PFSK-1 (cell line): ENCODE measurements around the gene NRP2.

Experiments
- FOXP2 ChIP-seq: optimal IDR thresholded peaks from 2 replicates; pipeline ENCODE3; 2011; ENCODE audit warnings: borderline replicate concordance, control low read depth, inconsistent platforms; ENCODE audit not compliant: insufficient read depth; ENCODE audit errors: extremely low read length, extremely low read depth
- POLR2AphosphoS5 ChIP-seq: IDR thresholded peaks from 2 replicates; pipeline ENCODE4 v1.6.1; 2012; ENCODE audit warnings: low read depth, mild to moderate bottlenecking, control low read depth, low read length, moderate library complexity
- SIN3A ChIP-seq: IDR thresholded peaks from 2 replicates; pipeline ENCODE4 v1.6.1; 2012; ENCODE audit warnings: mild to moderate bottlenecking, low read length, moderate library complexity, borderline replicate concordance; ENCODE audit not compliant: insufficient read depth
- TAF1 ChIP-seq: IDR thresholded peaks from 2 replicates; pipeline ENCODE4 v1.6.1; 2012; ENCODE audit warnings: low read length, control low read depth, borderline replicate concordance; ENCODE audit not compliant: insufficient read depth
- TF ChIP-seq, protein P1 (sequence below), 2 experiments: IDR thresholded peaks; 2 replicates each; pipeline versions ENCODE4 v1.6.1 to v1.8.0; 2011 to 2012; ENCODE audit warnings: low read depth in 2 of 2, low read length in 2 of 2, control low read depth in 1 of 2, inconsistent platforms in 1 of 2, mild to moderate bottlenecking in 1 of 2, moderate library complexity in 1 of 2; ENCODE audit not compliant: insufficient read depth in 1 of 2

NRP2 gene

DNA sequence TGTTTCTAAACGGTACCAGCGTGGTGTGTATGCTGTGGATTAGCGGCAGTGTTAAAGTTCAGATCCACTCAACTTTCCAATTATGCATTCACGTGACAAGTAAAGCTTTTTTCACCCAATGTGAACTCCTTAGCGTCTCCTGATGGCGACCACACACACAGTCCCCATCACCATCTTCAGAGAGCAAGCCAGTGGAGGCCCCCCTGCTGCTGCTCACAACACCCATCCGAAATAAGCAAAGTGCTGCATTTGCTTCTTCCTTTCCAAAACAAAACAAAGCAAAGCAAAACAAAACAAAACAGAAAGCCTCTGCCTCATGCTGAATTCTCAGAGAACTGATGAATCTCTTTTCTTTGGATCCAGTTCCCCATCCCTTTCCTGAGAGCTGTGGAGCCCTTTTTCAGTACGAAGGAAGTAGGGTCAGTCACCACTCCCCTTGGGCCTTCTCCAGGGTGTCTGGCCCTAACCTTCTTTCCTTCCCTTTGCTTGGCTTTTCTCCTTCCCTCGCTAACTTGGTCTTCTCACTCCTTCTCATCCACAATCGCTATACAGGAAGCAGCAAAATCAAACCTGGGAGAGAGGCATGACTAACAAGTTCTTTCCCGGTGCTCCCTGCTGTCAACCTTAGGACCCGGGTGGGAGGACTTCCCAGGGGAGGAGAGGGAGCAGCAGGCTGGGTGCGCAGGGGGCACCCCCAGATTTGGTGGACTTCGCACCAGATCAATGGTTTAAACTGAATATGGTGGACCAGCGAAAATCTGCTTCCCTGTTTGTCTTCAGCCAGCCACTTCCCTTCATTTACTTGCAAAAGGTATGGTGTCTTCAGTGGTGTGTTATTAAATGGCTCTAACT lies 56.0 kb downstream of the NRP2 start:
- TF ChIP-seq POLR2AphosphoS5 (no peak), TAF1 (no peak), SIN3A (no peak)
- TF ChIP-seq, protein P1, sequence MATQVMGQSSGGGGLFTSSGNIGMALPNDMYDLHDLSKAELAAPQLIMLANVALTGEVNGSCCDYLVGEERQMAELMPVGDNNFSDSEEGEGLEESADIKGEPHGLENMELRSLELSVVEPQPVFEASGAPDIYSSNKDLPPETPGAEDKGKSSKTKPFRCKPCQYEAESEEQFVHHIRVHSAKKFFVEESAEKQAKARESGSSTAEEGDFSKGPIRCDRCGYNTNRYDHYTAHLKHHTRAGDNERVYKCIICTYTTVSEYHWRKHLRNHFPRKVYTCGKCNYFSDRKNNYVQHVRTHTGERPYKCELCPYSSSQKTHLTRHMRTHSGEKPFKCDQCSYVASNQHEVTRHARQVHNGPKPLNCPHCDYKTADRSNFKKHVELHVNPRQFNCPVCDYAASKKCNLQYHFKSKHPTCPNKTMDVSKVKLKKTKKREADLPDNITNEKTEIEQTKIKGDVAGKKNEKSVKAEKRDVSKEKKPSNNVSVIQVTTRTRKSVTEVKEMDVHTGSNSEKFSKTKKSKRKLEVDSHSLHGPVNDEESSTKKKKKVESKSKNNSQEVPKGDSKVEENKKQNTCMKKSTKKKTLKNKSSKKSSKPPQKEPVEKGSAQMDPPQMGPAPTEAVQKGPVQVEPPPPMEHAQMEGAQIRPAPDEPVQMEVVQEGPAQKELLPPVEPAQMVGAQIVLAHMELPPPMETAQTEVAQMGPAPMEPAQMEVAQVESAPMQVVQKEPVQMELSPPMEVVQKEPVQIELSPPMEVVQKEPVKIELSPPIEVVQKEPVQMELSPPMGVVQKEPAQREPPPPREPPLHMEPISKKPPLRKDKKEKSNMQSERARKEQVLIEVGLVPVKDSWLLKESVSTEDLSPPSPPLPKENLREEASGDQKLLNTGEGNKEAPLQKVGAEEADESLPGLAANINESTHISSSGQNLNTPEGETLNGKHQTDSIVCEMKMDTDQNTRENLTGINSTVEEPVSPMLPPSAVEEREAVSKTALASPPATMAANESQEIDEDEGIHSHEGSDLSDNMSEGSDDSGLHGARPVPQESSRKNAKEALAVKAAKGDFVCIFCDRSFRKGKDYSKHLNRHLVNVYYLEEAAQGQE (IDR thresholded peaks at IDR 0.05; ENCODE audit: insufficient read depth in 1 of 2, low read depth in 2 of 2, low read length in 2 of 2) = no peak

GRCh38 chr2:205739620-205740019 lies 57.3 kb downstream of the NRP2 start:
- no peak for TF ChIP-seq POLR2AphosphoS5
- TF ChIP-seq SIN3A = no peak
- TF ChIP-seq FOXP2 = no peak
- TF ChIP-seq, protein P1 (IDR thresholded peaks at IDR 0.05; ENCODE audit: insufficient read depth in 1 of 2, low read depth in 2 of 2, low read length in 2 of 2) = no peak
- TF ChIP-seq TAF1 = no peak

DNA sequence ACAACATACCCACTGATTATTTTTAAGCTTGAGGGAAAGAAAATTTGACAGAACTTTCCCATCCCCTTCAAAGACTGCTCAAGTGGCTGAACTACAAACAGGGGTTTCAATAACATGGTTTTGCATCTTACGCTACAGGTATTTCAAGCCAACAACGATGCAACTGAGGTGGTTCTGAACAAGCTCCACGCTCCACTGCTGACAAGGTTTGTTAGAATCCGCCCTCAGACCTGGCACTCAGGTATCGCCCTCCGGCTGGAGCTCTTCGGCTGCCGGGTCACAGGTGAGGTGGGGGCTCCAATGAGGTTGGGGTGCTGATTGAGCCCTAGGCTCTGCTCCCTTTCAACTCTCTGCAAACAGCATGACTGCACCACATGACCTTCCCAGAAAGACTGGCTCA lies 58.1 kb downstream of the NRP2 start:
- TF ChIP-seq POLR2AphosphoS5 (no peak), FOXP2 (no peak), SIN3A (no peak), TAF1 (no peak)
- TF ChIP-seq, protein P1 (IDR thresholded peaks at IDR 0.05; ENCODE audit: insufficient read depth in 1 of 2, low read depth in 2 of 2, low read length in 2 of 2) = no peak

DNA sequence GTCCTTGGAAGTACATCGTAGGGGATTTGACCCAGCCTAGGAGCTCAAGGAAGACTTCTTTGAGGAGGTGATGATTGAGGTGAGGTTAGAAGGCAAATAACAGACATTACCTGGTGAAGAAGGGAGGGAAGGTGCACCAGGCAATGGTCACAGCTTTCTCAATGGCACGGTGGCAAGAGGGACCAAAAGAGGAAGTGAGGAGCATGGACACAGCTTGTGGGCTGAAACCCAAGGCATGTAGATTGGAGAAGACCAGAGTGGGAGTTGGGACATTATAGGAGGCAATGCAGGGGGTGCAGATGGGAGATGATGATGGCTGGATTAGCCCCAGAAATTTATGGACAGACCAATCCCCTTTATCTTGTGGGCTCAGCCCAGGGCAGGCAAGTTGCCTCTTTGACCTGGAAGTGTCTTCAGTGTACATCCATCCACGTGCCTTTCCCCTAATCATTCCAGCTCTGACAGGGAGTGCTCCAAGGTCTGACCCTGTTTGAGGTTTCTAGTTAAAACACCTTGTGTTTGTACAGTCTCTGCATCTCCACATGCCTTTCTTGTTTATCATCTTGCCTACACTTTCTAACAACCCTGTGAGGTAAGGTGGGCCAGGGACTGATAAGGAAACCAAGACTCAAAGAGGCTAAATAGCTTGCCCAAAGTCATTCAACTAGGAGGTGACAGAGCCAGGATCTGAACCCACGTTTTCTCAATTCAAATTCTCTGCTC lies 59.1 kb downstream of the NRP2 start:
- TF ChIP-seq TAF1 (no peak), POLR2AphosphoS5 (no peak), FOXP2 (no peak), SIN3A (no peak)
- TF ChIP-seq, protein P1 (IDR thresholded peaks at IDR 0.05; ENCODE audit: insufficient read depth in 1 of 2, low read depth in 2 of 2, low read length in 2 of 2) = no peak
